22Rv1 (cell line): Measurements from ENCODE around the gene ITPR2.

ENCODE experiments used
- CTCF ChIP-seq: fragments of 450-650 bp; IDR thresholded peaks from 2 replicates; pipeline ENCODE4 v1.5.1; 2017; ENCODE audit warnings: mild to moderate bottlenecking
- ZFX ChIP-seq: fragments of 450-650 bp; IDR thresholded peaks from 2 replicates; pipeline ENCODE4 v1.6.1; 2017; ENCODE audit warnings: antibody characterized with exemption, borderline replicate concordance

DNA sequence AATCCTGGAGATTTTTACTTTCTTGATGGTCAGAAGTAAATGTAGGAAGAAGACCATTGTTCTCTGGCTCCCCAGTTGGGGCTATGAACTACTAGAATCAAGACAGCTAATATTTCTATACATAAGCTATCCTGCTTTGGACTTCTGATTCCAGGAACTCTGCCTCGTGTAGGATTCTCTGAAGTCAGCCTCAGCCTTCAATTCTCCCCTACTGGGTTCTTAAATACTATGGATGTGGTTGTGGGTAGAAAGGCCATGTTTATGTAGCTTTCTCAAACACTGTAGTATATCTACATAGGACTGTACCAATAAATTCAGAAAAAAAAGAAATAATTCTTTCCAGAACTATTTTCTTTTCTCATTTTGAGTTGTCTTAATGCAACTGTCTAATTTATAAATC is 302.5 kb downstream of the ITPR2 start:
- TF ChIP-seq CTCF (no peak), ZFX (no peak)
